ENCODE results near the gene TSHZ2.
"Not testable (repeated sequence)": the region's sequence is repeated elsewhere in the genome, so short reads cannot be mapped to it uniquely, and the experiment has no call there.

GRCh38 chr20:53521421-53521820, 549.3 kb downstream of the TSHZ2 start:
- not testable (repeated sequence) for TF ChIP-seq CTCF, POLR2AphosphoS5, POLR2A, EP300 (IDR thresholded peaks at IDR 0.05)
